Measurements from ENCODE around the gene SLC17A4. TPM values are rescaled to one million over a fixed set of nuclear protein-coding genes. Genes with fewer than 3 reads are reported as not detected.

SLC17A4 gene
- total RNA-seq, 4 donors from 2014 or later = not detected

DNA sequence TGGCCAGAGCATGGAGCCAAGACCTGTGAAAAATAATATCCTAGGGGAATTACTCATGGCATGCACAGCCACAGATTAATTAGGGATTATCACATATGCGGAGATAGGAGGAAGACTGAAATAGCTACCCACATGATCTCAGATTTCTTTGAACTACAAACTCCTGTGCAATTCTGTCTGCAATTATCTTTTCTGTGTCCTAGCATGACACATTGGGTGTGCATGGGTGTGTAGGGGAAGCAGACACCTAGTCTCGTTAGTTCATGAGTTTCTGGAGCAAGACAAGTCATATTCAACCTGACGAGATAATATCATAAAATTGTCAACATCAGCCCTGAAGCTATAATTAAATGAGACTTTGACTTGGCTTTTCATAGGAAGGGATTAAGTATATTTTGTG is 3.6 kb upstream of the SLC17A4 start:
- no peak for DNase-seq (ENCODE audit: low spot score in 2 of 2)
- Histone ChIP-seq H3K9me3 (no peaks in the 10 kb centered on the region), H3K4me1 (no peaks in the 10 kb centered on the region), H3K4me3 (no peak overlapping the region), H3K36me3 (no peaks in the 10 kb centered on the region), H3K27me3 (no peaks in the 10 kb centered on the region), H3K27ac (no peak overlapping the region)
- 28% methylated on average over 3 of the region's 3 CpGs for WGBS
- TF ChIP-seq POLR2AphosphoS5 (IDR thresholded peaks at IDR 0.05) (no peak), EP300 (IDR thresholded peaks at IDR 0.05) (no peak), POLR2A (IDR thresholded peaks at IDR 0.05) (no peak)
- TF ChIP-seq, protein P1, sequence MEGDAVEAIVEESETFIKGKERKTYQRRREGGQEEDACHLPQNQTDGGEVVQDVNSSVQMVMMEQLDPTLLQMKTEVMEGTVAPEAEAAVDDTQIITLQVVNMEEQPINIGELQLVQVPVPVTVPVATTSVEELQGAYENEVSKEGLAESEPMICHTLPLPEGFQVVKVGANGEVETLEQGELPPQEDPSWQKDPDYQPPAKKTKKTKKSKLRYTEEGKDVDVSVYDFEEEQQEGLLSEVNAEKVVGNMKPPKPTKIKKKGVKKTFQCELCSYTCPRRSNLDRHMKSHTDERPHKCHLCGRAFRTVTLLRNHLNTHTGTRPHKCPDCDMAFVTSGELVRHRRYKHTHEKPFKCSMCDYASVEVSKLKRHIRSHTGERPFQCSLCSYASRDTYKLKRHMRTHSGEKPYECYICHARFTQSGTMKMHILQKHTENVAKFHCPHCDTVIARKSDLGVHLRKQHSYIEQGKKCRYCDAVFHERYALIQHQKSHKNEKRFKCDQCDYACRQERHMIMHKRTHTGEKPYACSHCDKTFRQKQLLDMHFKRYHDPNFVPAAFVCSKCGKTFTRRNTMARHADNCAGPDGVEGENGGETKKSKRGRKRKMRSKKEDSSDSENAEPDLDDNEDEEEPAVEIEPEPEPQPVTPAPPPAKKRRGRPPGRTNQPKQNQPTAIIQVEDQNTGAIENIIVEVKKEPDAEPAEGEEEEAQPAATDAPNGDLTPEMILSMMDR (IDR thresholded peaks at IDR 0.05) = no peak

DNA sequence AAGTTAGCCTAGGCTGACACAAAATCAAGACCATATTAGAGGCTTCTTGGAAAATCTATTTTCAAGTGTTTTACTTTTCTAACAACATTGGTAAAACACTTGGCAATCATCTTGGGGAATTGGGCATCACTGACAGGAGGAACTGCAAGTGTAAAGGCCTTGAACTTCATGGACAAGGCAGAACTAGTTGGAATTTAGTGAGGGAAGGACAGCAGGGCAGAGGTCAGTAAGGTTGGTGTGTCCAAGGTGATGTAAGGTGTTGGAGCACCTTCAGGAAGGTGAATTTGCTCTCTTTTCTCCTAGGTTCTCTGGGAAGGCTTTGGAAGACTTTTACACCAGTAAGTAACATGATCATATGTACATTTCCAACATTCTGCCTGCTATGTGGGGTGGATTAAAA is 1.5 kb upstream of the SLC17A4 start:
- Histone ChIP-seq H3K4me3 (no peak overlapping the region), H3K27ac (no peak overlapping the region), H3K27me3 (no peaks in the 10 kb centered on the region), H3K9me3 (no peaks in the 10 kb centered on the region), H3K4me1 (no peaks in the 10 kb centered on the region), H3K36me3 (no peaks in the 10 kb centered on the region)
- TF ChIP-seq POLR2AphosphoS5 (IDR thresholded peaks at IDR 0.05) = no peak
- TF ChIP-seq, protein P1 (IDR thresholded peaks at IDR 0.05) = no peak
- TF ChIP-seq EP300 (IDR thresholded peaks at IDR 0.05) = no peak
- TF ChIP-seq POLR2A (IDR thresholded peaks at IDR 0.05) = no peak
- no peak for DNase-seq (ENCODE audit: low spot score in 2 of 2)

DNA sequence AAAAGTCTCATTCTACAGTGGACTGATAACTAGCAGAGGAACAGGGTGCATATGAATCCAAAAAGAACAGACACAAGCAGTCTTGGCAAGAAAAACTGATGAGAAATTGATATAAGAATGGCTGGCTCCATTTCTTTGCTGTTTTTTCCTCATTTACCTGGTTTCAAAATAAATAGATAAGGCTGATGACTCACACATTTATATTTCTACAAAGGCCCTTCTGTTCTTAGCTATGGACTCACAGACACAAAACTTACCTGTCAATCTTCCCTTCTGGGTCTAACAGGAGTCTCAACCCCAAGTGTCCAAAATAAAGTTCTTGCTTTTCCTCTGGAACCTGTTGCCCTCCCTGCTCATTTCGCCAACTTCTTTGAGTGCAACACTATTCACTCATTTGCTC is 941 bp downstream of the SLC17A4 start:
- no peaks in the 10 kb centered on the region for H3K27me3 ChIP-seq
- no peaks in the 10 kb centered on the region for H3K4me1 ChIP-seq
- 95% methylated on average over 1 of the region's 1 CpG for WGBS
- no peak overlapping the region for H3K4me3 ChIP-seq
- H3K36me3 ChIP-seq = no peaks in the 10 kb centered on the region
- H3K27ac ChIP-seq = no peak overlapping the region
- H3K9me3 ChIP-seq = no peaks in the 10 kb centered on the region
- TF ChIP-seq POLR2A (IDR thresholded peaks at IDR 0.05) = no peak
- TF ChIP-seq, protein P1 (IDR thresholded peaks at IDR 0.05) = no peak
- TF ChIP-seq EP300 (IDR thresholded peaks at IDR 0.05) = no peak
- no peak for TF ChIP-seq POLR2AphosphoS5 (IDR thresholded peaks at IDR 0.05)
- no peak for DNase-seq (ENCODE audit: low spot score in 2 of 2)

DNA sequence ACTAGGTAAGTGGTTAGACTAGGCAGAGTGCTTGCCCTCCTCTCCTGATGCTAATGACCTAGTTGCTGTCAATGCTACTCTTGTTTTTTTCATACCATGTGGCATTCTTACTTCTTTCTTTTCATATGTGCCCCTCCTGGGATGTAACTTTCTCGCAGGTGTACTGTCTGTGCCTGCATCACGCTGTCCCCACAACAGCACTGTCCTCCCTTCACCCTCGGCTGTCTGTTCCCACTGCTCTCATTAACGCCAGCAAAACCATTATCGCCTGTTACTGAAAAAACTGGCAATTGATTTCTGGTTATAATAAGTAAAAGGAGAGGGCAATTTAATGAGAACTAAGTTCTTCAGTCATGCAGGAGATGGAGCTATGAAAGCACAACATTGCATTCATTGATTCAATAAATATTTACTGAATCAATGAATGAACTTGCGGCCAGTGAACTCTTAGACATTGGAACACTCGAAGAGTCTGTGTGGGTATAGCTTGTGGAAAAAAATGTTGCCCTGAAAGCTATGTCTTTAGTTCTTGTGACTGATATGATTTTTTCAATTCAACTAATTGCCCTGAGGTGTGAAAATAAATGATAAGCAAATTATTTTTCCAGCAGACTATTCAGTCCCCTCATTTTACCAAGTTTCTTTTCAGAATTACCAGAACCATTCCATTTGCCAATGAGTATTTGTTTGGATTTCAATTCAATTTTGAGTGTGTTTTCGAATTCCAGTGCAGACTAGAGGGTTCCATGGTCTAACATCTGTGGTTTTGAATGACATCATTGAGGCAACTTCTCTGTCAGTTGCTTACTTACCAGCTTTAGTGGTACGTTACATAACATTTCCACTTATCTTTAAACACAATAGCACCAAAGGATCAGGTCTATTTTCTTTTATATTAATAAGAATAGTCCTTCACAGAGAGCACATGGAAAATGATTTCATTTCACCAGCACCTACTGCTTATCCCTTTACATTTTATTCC is 2.1 kb downstream of the SLC17A4 start:
- Histone ChIP-seq H3K27me3 (no peaks in the 10 kb centered on the region), H3K4me1 (no peaks in the 10 kb centered on the region), H3K4me3 (no peak overlapping the region), H3K9me3 (no peaks in the 10 kb centered on the region), H3K27ac (no peak overlapping the region), H3K36me3 (no peaks in the 10 kb centered on the region)
- no peak for DNase-seq (ENCODE audit: low spot score in 2 of 2)
- no peak for TF ChIP-seq POLR2A (IDR thresholded peaks at IDR 0.05)
- 90% methylated on average over 9 of the region's 9 CpGs for WGBS

DNA sequence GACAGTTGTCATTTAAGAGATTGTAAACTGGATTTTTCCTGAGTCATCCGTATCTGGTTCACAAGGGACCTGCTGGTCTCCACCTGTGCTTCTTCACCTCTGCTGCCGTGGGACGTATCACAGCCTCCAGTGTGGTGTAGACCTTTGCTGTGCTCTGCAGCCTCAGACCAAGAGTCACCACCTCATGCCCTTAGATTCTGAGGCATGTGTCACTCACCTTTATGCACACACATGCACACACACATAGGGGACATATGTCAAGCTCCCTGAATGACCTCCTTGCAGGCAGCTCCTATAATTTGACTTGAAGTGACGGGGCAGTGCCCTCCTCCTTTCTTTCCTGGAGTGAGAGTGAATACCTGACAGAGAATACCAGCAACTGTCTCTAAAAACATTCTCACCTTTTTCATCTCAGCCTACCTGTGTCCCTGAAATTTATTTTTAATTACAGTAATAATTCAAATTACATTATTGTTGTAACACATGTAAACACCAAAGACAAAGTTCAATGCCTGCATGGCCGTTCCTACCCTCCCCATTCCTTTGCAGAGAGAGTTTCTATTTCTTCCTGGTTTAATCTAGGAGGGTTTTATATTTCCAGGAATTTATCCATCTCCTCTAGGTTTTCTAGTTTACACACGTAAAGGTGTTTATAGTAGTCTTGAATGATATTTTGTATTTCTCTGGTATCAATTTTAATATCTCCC is 3.5 kb downstream of the SLC17A4 start:
- Histone ChIP-seq H3K9me3 (no peaks in the 10 kb centered on the region), H3K27ac (no peak overlapping the region), H3K36me3 (no peaks in the 10 kb centered on the region), H3K27me3 (no peaks in the 10 kb centered on the region), H3K4me3 (no peak overlapping the region), H3K4me1 (no peaks in the 10 kb centered on the region)
- TF ChIP-seq, protein P1 (IDR thresholded peaks at IDR 0.05) = no peak
- no peak for TF ChIP-seq POLR2AphosphoS5 (IDR thresholded peaks at IDR 0.05)
- no peak for TF ChIP-seq POLR2A (IDR thresholded peaks at IDR 0.05)
- no peak for TF ChIP-seq EP300 (IDR thresholded peaks at IDR 0.05)
- 73% methylated on average over 6 of the region's 6 CpGs for WGBS
- no peak for DNase-seq (ENCODE audit: low spot score in 2 of 2)

Data from suprapubic skin (tissue), 4 donors.